ENCODE measurements around the gene SH2D3C.

DNA sequence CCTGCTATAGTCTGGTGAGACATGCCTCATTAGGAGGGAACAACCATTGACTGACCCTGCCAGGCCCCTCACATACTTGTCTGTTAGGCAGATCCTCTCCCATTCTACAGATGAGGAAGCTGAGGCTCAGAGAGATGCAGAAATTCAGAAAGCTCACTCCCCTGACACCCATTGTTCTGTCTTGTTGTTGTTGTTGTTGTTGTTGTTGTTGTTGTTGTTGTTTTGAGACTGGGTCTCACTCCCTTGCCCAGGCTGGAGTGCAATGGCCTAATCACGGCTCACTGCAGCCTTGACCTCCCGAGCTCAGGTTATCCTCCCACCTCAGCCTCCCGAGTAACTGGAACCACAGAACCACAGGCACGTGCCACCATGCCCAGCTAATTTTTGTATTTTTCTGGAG, 84.8 kb downstream of the SH2D3C start:
- no peak for TF ChIP-seq POLR2A (IDR thresholded peaks at IDR 0.05)
- TF ChIP-seq, protein P1, sequence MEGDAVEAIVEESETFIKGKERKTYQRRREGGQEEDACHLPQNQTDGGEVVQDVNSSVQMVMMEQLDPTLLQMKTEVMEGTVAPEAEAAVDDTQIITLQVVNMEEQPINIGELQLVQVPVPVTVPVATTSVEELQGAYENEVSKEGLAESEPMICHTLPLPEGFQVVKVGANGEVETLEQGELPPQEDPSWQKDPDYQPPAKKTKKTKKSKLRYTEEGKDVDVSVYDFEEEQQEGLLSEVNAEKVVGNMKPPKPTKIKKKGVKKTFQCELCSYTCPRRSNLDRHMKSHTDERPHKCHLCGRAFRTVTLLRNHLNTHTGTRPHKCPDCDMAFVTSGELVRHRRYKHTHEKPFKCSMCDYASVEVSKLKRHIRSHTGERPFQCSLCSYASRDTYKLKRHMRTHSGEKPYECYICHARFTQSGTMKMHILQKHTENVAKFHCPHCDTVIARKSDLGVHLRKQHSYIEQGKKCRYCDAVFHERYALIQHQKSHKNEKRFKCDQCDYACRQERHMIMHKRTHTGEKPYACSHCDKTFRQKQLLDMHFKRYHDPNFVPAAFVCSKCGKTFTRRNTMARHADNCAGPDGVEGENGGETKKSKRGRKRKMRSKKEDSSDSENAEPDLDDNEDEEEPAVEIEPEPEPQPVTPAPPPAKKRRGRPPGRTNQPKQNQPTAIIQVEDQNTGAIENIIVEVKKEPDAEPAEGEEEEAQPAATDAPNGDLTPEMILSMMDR (IDR thresholded peaks at IDR 0.05) = no peak
